Activated CD8-positive, alpha-beta memory T cell treated with anti-CD3 and anti-CD28 coated beads, Interleukin-2, amount 10 ng/mL, durations not matched to agents 7 days and 5 days (primary cell): Measurements from ENCODE around the gene PTH1R. TPM values are rescaled to one million over a fixed set of nuclear protein-coding genes. Genes with fewer than 3 reads are reported as not detected.

Experiments
- ATAC-seq: fragments of 150-1000 bp; cut with Tn5 transposase; one replicate; pipeline ENCODE4 v1.10.0; 2021; ENCODE audit warnings: moderate library complexity
- CTCF ChIA-PET: fragments of 350-600 bp; sonication (Branson Sonifier 250); formaldehyde crosslinking; loops from one replicate; lab custom pipeline; 2021; ENCODE audit warnings: antibody characterized with exemption; lab: Charles Lee
- DNase-seq: peaks from one replicate; pipeline ENCODE4 v3.0.0-alpha.2; 2020
- H3K27ac Mint-ChIP-seq: one replicate; pipeline ENCODE4 v1.8.0; 2021; ENCODE audit warnings: mild to moderate bottlenecking, mixed read lengths
- H3K27me3 Mint-ChIP-seq: one replicate; pipeline ENCODE4 v1.8.0; 2021; ENCODE audit warnings: mixed read lengths
- H3K36me3 Mint-ChIP-seq: one replicate; pipeline ENCODE4 v1.8.0; 2021; ENCODE audit warnings: mild to moderate bottlenecking, mixed read lengths
- H3K4me1 Mint-ChIP-seq: one replicate; pipeline ENCODE4 v1.8.0; 2021; ENCODE audit warnings: mixed read lengths
- H3K4me3 Mint-ChIP-seq: one replicate; pipeline ENCODE4 v1.8.0; 2021; ENCODE audit warnings: mild to moderate bottlenecking, moderate library complexity, mixed read lengths
- H3K9me3 Mint-ChIP-seq: one replicate; pipeline ENCODE4 v1.8.0; 2022; ENCODE audit warnings: low read depth, mixed read lengths
- total RNA-seq, 2 experiments: library from RNA; stranded (reverse); gene quantifications; one replicate each; pipeline ENCODE4 v1.2.3, GENCODE V29; 2021

Gene PTH1R
- total RNA-seq, 2 experiments from 2014 or later = not detected

- Mint-ChIP-seq H3K27me3 (no peaks in the 10 kb centered on the region), H3K9me3 (peaks cover 3% of the 10 kb centered on the region), H3K27ac (peak overlapping the region; percentile 83), H3K36me3 (peaks cover 34% of the 10 kb centered on the region), H3K4me1 (peaks cover 68% of the 10 kb centered on the region), H3K4me3 (no peak overlapping the region)
- CTCF ChIA-PET = interaction anchor here (1.1 to 4.6 kb wide), 4 partner anchors 17 to 67 kb away, joined by 3 to 23 read pairs (median 4); no protein-coding TSS in a partner anchor
- DNase-seq = no peak
- ATAC-seq = no peak
Measured at GRCh38 chr3:46930945-46931403, 53.5 kb downstream of the PTH1R start.

GRCh38 chr3:46931631-46932331 lies 54.3 kb downstream of the PTH1R start:
- H3K9me3 Mint-ChIP-seq = peaks cover 3% of the 10 kb centered on the region
- no peaks in the 10 kb centered on the region for H3K27me3 Mint-ChIP-seq
- H3K27ac Mint-ChIP-seq = peak overlapping the region; percentile 83
- CTCF ChIA-PET = interaction anchor here (1.1 to 1.3 kb wide), 3 partner anchors 20 to 67 kb away, joined by 3 to 5 read pairs (median 3); no protein-coding TSS in a partner anchor
- H3K36me3 Mint-ChIP-seq = peaks cover 37% of the 10 kb centered on the region
- DNase-seq (peak; percentile 67), ATAC-seq (peak; percentile 45)
- peaks cover 60% of the 10 kb centered on the region for H3K4me1 Mint-ChIP-seq
- H3K4me3 Mint-ChIP-seq = no peak overlapping the region

GRCh38 chr3:46932455-46933225 lies 55.1 kb downstream of the PTH1R start:
- Mint-ChIP-seq H3K4me1 (peaks cover 52% of the 10 kb centered on the region), H3K27ac (peak overlapping the region; percentile 83), H3K9me3 (peaks cover 3% of the 10 kb centered on the region), H3K27me3 (no peaks in the 10 kb centered on the region), H3K36me3 (peaks cover 30% of the 10 kb centered on the region), H3K4me3 (no peak overlapping the region)
- no peak for ATAC-seq
- DNase-seq = no peak
- CTCF ChIA-PET = interaction anchor here (1.5 to 1.8 kb wide), 2 partner anchors 9 to 13 kb away, joined by 5 to 12 read pairs; no protein-coding TSS in a partner anchor

- H3K27me3 Mint-ChIP-seq = no peaks in the 10 kb centered on the region
- CTCF ChIA-PET = interaction anchor here (1.4 to 1.8 kb wide), 3 partner anchors 10 to 24 kb away, joined by 5 to 12 read pairs (median 5); no protein-coding TSS in a partner anchor
- H3K27ac Mint-ChIP-seq = peak overlapping the region; percentile 83
- ATAC-seq (no peak), DNase-seq (no peak)
- peaks cover 51% of the 10 kb centered on the region for H3K4me1 Mint-ChIP-seq
- H3K4me3 Mint-ChIP-seq = no peak overlapping the region
- peaks cover 32% of the 10 kb centered on the region for H3K36me3 Mint-ChIP-seq
- H3K9me3 Mint-ChIP-seq = peaks cover 3% of the 10 kb centered on the region
Measured at GRCh38 chr3:46933261-46933660, 55.7 kb downstream of the PTH1R start.

- Mint-ChIP-seq H3K27ac (peak overlapping the region; percentile 41), H3K27me3 (no peaks in the 10 kb centered on the region), H3K9me3 (no peaks in the 10 kb centered on the region), H3K4me3 (no peak overlapping the region), H3K36me3 (peaks cover 29% of the 10 kb centered on the region), H3K4me1 (peaks cover 47% of the 10 kb centered on the region)
- ATAC-seq (no peak), DNase-seq (no peak)
- CTCF ChIA-PET = interaction anchor here (1.4 to 1.8 kb wide), 3 partner anchors 11 to 24 kb away, joined by 5 to 12 read pairs (median 5); no protein-coding TSS in a partner anchor
Measured at GRCh38 chr3:46934072-46934471, 56.6 kb downstream of the PTH1R start.

GRCh38 chr3:46934498-46935167 lies 57.1 kb downstream of the PTH1R start:
- CTCF ChIA-PET = interaction anchor here (1.3 to 1.9 kb wide), 4 partner anchors 11 to 25 kb away, joined by 3 to 12 read pairs (median 6); no protein-coding TSS in a partner anchor
- ATAC-seq (no peak), DNase-seq (no peak)
- Mint-ChIP-seq H3K36me3 (peaks cover 27% of the 10 kb centered on the region), H3K4me1 (peaks cover 46% of the 10 kb centered on the region), H3K27ac (peak overlapping the region; percentile 41), H3K27me3 (no peaks in the 10 kb centered on the region), H3K9me3 (no peaks in the 10 kb centered on the region), H3K4me3 (no peak overlapping the region)

GRCh38 chr3:46935168-46935858 lies 57.8 kb downstream of the PTH1R start:
- Mint-ChIP-seq H3K36me3 (peaks cover 26% of the 10 kb centered on the region), H3K4me1 (peaks cover 52% of the 10 kb centered on the region), H3K4me3 (no peak overlapping the region), H3K27me3 (no peaks in the 10 kb centered on the region), H3K27ac (no peak overlapping the region), H3K9me3 (no peaks in the 10 kb centered on the region)
- ATAC-seq (no peak), DNase-seq (no peak)
- CTCF ChIA-PET = interaction anchor here (1.3 to 1.9 kb wide), 2 partner anchors 12 to 18 kb away, joined by 3 to 7 read pairs; no protein-coding TSS in a partner anchor

GRCh38 chr3:46935989-46936558 lies 58.6 kb downstream of the PTH1R start:
- H3K9me3 Mint-ChIP-seq = no peaks in the 10 kb centered on the region
- H3K27ac Mint-ChIP-seq = no peak overlapping the region
- H3K4me1 Mint-ChIP-seq = peaks cover 48% of the 10 kb centered on the region
- ATAC-seq = no peak
- no peaks in the 10 kb centered on the region for H3K27me3 Mint-ChIP-seq
- H3K4me3 Mint-ChIP-seq = no peak overlapping the region
- CTCF ChIA-PET = interaction anchor here (1.2 to 1.9 kb wide), 3 partner anchors 13 to 27 kb away, joined by 3 to 7 read pairs (median 4); no protein-coding TSS in a partner anchor
- DNase-seq = no peak
- H3K36me3 Mint-ChIP-seq = peaks cover 23% of the 10 kb centered on the region

GRCh38 chr3:46936733-46937250 lies 59.3 kb downstream of the PTH1R start:
- no peaks in the 10 kb centered on the region for H3K27me3 Mint-ChIP-seq
- no peaks in the 10 kb centered on the region for H3K9me3 Mint-ChIP-seq
- ATAC-seq (no peak), DNase-seq (no peak)
- H3K4me3 Mint-ChIP-seq = no peak overlapping the region
- H3K4me1 Mint-ChIP-seq = peaks cover 43% of the 10 kb centered on the region
- H3K36me3 Mint-ChIP-seq = peaks cover 22% of the 10 kb centered on the region
- no peak overlapping the region for H3K27ac Mint-ChIP-seq
- CTCF ChIA-PET = interaction anchor here (1.2 to 1.9 kb wide), 2 partner anchors 14 to 27 kb away, joined by 4 to 7 read pairs; no protein-coding TSS in a partner anchor

- Mint-ChIP-seq H3K36me3 (peaks cover 22% of the 10 kb centered on the region), H3K27me3 (no peaks in the 10 kb centered on the region), H3K27ac (peak overlapping the region; percentile 12), H3K9me3 (no peaks in the 10 kb centered on the region), H3K4me3 (no peak overlapping the region), H3K4me1 (peaks cover 36% of the 10 kb centered on the region)
- DNase-seq (no peak), ATAC-seq (no peak)
- CTCF ChIA-PET = interaction anchor here (1.0 to 1.4 kb wide), 2 partner anchors 15 to 226 kb away, joined by 4 to 7 read pairs; partner anchors contain the start of gene SETD2
Measured at GRCh38 chr3:46938118-46938517, 60.6 kb downstream of the PTH1R start.

GRCh38 chr3:46939578-46940445 lies 62.3 kb downstream of the PTH1R start:
- Mint-ChIP-seq H3K4me3 (no peak overlapping the region), H3K27me3 (no peaks in the 10 kb centered on the region)
- CTCF ChIA-PET = interaction anchor here (1.3 kb wide), 1 partner anchor 16 kb away, joined by 6 read pairs; no protein-coding TSS in a partner anchor

More at GRCh38 chr3:46939578-46940445, 62.3 kb downstream of the PTH1R start:
- peaks cover 22% of the 10 kb centered on the region for H3K36me3 Mint-ChIP-seq
- H3K4me1 Mint-ChIP-seq = peaks cover 35% of the 10 kb centered on the region
- H3K27ac Mint-ChIP-seq = peak overlapping the region; percentile 54
- no peak for DNase-seq
- no peaks in the 10 kb centered on the region for H3K9me3 Mint-ChIP-seq
- no peak for ATAC-seq
